ENCODE results near the gene MPPED1. TPM values are rescaled to one million over a fixed set of nuclear protein-coding genes. Genes with fewer than 3 reads are reported as not detected.

Gene MPPED1
- total RNA-seq, 1 experiment from 2014 or later = 0.35 TPM

DNA sequence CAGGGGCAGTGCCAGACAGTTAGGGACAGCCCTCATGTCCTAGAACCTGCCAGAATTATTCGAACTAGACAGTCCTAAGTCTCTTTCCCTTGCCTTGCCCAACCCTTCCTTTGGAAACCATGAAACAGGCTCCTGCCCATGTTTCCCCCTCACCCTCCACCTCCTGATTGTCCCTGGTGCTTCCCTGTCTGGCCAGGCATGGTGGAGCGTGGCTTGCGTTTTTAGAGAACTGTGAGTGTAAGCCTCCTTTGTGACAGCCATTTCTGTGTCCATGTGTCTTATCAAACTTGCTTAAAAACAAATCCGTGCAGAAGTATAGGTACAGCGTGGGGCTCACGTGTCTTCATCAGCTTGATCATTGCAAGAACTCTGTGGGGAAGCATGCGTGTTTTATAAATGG, 54.9 kb downstream of the MPPED1 start:
- DNase-seq (ENCODE audit: low spot score) = no peak
- H3K9me3 Mint-ChIP-seq = peaks cover 14% of the 10 kb centered on the region
- H3K27ac Mint-ChIP-seq = no peak overlapping the region
- H3K27me3 Mint-ChIP-seq (ENCODE audit: low read depth) = peaks cover 7% of the 10 kb centered on the region
- ATAC-seq = no peak
- no peak overlapping the region for H3K4me3 Mint-ChIP-seq
- H3K4me1 Mint-ChIP-seq = no peaks in the 10 kb centered on the region
- H3K36me3 Mint-ChIP-seq = no peaks in the 10 kb centered on the region; the same call in 1 of the 2 replicates
- POLR2A ChIA-PET = interaction anchor here (0.6 kb wide), 1 partner anchor 1100 kb away, joined by 3 read pairs; no protein-coding TSS in a partner anchor
- no peak for TF ChIP-seq NFE2L1 (CRISPR knock-in tag; IDR thresholded peaks at IDR 0.05)
- TF ChIP-seq ZNF263 (CRISPR knock-in tag; IDR thresholded peaks at IDR 0.05; ENCODE audit: low read depth) = no peak
- no peak for TF ChIP-seq FOXP1 (CRISPR knock-in tag; IDR thresholded peaks at IDR 0.05; ENCODE audit: borderline replicate concordance)
- no peak for TF ChIP-seq NFYB (CRISPR knock-in tag; conservative IDR thresholded peaks at IDR 0.05; ENCODE audit: low read depth)
- no peak for TF ChIP-seq TEAD1 (CRISPR knock-in tag; IDR thresholded peaks at IDR 0.05)
- no peak for TF ChIP-seq OVOL2 (CRISPR knock-in tag; IDR thresholded peaks at IDR 0.05; ENCODE audit: borderline replicate concordance)
- TF ChIP-seq MYBL2 (CRISPR knock-in tag; IDR thresholded peaks at IDR 0.05) = no peak
- TF ChIP-seq ZNF416 (CRISPR knock-in tag; IDR thresholded peaks at IDR 0.05) = no peak
- no peak for TF ChIP-seq TCF7 (CRISPR knock-in tag; IDR thresholded peaks at IDR 0.05; ENCODE audit: low read depth)
- TF ChIP-seq, protein P1, sequence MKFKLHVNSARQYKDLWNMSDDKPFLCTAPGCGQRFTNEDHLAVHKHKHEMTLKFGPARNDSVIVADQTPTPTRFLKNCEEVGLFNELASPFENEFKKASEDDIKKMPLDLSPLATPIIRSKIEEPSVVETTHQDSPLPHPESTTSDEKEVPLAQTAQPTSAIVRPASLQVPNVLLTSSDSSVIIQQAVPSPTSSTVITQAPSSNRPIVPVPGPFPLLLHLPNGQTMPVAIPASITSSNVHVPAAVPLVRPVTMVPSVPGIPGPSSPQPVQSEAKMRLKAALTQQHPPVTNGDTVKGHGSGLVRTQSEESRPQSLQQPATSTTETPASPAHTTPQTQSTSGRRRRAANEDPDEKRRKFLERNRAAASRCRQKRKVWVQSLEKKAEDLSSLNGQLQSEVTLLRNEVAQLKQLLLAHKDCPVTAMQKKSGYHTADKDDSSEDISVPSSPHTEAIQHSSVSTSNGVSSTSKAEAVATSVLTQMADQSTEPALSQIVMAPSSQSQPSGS (CRISPR knock-in tag; IDR thresholded peaks at IDR 0.05; ENCODE audit: borderline replicate concordance, low read depth) = no peak
- TF ChIP-seq, protein P2, sequence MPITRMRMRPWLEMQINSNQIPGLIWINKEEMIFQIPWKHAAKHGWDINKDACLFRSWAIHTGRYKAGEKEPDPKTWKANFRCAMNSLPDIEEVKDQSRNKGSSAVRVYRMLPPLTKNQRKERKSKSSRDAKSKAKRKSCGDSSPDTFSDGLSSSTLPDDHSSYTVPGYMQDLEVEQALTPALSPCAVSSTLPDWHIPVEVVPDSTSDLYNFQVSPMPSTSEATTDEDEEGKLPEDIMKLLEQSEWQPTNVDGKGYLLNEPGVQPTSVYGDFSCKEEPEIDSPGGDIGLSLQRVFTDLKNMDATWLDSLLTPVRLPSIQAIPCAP (CRISPR knock-in tag; IDR thresholded peaks at IDR 0.05) = no peak
- TF ChIP-seq IRF2 (CRISPR knock-in tag; IDR thresholded peaks at IDR 0.05; ENCODE audit: borderline replicate concordance, low read depth) = no peak
- TF ChIP-seq ARID4B (CRISPR knock-in tag; IDR thresholded peaks at IDR 0.05; ENCODE audit: borderline replicate concordance) = no peak
- CTCF ChIA-PET = interaction anchor here (0.8 kb wide), 1 partner anchor 127 kb away, joined by 3 read pairs; no protein-coding TSS in a partner anchor

DNA sequence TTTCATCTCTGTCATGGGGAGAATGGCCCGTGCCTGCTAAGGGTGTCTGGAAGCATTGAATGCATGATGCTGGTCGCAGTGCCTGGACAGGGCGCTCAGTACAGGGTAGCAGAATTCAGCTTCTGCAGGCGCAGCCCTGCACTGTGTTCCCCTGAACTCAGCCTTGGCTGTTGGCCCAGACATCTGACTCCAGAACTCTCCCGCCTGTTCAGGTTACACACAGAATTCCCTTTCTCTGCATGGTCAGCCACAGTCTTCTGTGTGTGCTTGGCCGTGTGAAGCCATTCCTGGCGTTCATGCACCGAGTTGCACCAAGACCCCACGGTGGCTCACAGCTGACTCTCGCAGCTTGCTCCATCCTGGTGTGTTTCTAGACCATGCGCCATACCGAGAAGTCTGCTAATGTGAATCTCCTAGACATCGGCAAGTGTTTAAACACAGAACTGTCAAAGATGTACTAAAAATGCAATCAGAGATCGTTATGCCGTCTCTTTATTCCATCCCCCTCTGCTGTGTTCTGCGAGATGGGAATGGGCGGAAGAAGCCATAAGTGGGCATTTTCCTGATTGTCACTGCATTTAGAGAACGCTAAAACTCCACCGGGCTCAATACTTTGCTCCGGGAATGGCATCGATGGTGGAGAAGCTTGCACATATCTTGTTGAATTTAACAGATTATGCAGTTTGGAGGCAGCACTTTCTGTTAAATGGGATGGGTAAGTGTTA, 55.6 kb downstream of the MPPED1 start:
- ATAC-seq (no peak), DNase-seq (ENCODE audit: low spot score) (no peak)
- H3K4me1 Mint-ChIP-seq = no peaks in the 10 kb centered on the region
- no peak overlapping the region for H3K27ac Mint-ChIP-seq
- TF ChIP-seq SMAD4 (CRISPR knock-in tag; IDR thresholded peaks at IDR 0.05) = no peak
- no peak for TF ChIP-seq FOXK1 (CRISPR knock-in tag; IDR thresholded peaks at IDR 0.05)
- TF ChIP-seq ZNF671 (CRISPR knock-in tag; IDR thresholded peaks at IDR 0.05) = no peak
- TF ChIP-seq OVOL2 (CRISPR knock-in tag; IDR thresholded peaks at IDR 0.05; ENCODE audit: borderline replicate concordance) = no peak
- H3K9me3 Mint-ChIP-seq = peaks cover 13% of the 10 kb centered on the region
- ChIA-PET CTCF (interaction anchor here (0.8 to 1.2 kb wide), 2 partner anchors 11 to 126 kb away, joined by 3 read pairs; no protein-coding TSS in a partner anchor), POLR2A (interaction anchor here (0.6 kb wide), 1 partner anchor 1101 kb away, joined by 3 read pairs; no protein-coding TSS in a partner anchor)
- H3K4me3 Mint-ChIP-seq = no peak overlapping the region
- peaks cover 7% of the 10 kb centered on the region for H3K27me3 Mint-ChIP-seq (ENCODE audit: low read depth)
- H3K36me3 Mint-ChIP-seq = no peaks in the 10 kb centered on the region; the same call in 1 of the 2 replicates

All from WTC11 (cell line).